ENCODE results near the gene TRIM14. TPM values are rescaled to one million over a fixed set of nuclear protein-coding genes. Genes with fewer than 3 reads are reported as not detected.

TRIM14 gene
- total and polyA plus RNA-seq, 2 donors (not counting 1 experiment from before 2014, with no cell fraction given): 22.5 to 23.9 TPM

DNA sequence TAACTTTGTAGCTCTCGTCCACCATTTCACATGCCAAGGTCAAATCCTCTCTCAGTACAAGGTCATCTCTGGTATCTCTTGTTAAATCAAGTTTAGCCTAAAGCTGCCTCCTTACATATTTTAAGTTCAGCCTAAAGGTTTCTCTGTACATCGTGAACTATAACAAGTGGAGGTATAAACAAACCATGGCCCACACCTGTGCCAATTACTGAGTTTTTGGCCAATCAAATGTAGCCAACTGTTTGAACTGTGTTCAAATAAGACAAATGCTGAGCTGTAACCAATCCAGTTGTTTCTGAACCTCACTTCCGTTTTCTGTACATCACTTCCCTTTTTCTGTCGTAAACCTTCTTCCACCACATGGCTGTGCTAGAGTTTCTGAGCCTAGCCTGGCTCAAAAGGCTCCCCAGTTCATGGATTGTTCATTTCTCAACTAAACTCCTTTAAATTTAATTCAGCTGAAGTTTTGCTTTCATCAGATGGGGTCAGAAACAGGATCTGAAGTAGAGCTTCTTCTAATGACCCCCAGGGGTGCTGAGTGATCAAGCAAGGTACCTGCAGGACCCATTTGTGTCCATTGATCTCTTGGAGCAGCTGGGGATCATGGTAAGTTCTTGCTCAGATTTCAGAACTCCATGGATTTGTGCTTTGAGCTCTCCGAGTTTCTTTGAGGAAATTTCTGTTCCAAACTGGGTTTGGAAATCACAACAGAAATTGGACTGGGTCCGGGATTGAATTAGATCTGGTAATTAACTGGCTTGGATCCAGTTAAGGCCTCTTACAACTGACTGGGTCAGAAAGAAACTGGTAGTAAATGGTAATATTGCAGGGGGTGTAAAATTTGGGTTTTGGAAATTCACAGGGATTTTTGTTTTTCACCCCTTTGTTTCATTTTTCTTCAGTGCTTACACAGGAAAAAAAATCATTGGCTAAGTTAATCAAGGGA lies 73.5 kb downstream of the TRIM14 start:
- peak overlapping the region; percentile 84 for H3K27ac Mint-ChIP-seq
- DNase-seq: peak; percentile 83
- peaks cover 0 to 18% (median 4%) of the 10 kb centered on the region in 3 donors for H3K9me3 ChIP-seq (ENCODE audit: control extremely low read depth in 1 of 3, control insufficient read depth in 2 of 3, insufficient read depth in 1 of 3, low read length in 2 of 3)
- H3K79me2 ChIP-seq (ENCODE audit: control insufficient read depth, insufficient read depth, low read length): peaks cover 28% of the 10 kb centered on the region
- H3K9ac ChIP-seq (ENCODE audit: low read length): peak overlapping the region; percentile 60
- TF ChIP-seq, protein P1, sequence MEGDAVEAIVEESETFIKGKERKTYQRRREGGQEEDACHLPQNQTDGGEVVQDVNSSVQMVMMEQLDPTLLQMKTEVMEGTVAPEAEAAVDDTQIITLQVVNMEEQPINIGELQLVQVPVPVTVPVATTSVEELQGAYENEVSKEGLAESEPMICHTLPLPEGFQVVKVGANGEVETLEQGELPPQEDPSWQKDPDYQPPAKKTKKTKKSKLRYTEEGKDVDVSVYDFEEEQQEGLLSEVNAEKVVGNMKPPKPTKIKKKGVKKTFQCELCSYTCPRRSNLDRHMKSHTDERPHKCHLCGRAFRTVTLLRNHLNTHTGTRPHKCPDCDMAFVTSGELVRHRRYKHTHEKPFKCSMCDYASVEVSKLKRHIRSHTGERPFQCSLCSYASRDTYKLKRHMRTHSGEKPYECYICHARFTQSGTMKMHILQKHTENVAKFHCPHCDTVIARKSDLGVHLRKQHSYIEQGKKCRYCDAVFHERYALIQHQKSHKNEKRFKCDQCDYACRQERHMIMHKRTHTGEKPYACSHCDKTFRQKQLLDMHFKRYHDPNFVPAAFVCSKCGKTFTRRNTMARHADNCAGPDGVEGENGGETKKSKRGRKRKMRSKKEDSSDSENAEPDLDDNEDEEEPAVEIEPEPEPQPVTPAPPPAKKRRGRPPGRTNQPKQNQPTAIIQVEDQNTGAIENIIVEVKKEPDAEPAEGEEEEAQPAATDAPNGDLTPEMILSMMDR (IDR thresholded peaks at IDR 0.05): peak; percentile 13
- TF ChIP-seq EZH2 (IDR thresholded peaks at IDR 0.05; ENCODE audit: borderline replicate concordance, insufficient read depth, low read depth, low read length, poor library complexity, severe bottlenecking): no peak
- H3K4me3 Mint-ChIP-seq: peak overlapping the region; percentile 63
- ATAC-seq (ENCODE audit: low read depth): peak; percentile 77
- ChIA-PET CTCF (interaction anchor here (0.6 to 5.0 kb wide), 9 partner anchors 8 to 210 kb away, joined by 3 to 34 read pairs (median 4); partner anchors contain the start of genes NANS, TBC1D2 and TRMO), POLR2A (interaction anchor here (0.6 to 1.7 kb wide), 5 partner anchors 11 to 211 kb away, joined by 4 to 6 read pairs (median 5); partner anchors contain the start of gene NANS)
- H3K27me3 ChIP-seq (replicated peaks in 1 of 4; ENCODE audit: control extremely low read depth in 1 of 4, control insufficient read depth in 3 of 4, insufficient read depth in 4 of 4, low read length in 3 of 4): no peaks in the 10 kb centered on the region
- H4K20me1 ChIP-seq (ENCODE audit: control insufficient read depth, insufficient read depth, low read length, poor library complexity, severe bottlenecking): no peaks in the 10 kb centered on the region
- peak overlapping the region; percentile 66 for H3K4me2 ChIP-seq (replicated peaks; ENCODE audit: low read depth, low read length, poor library complexity, severe bottlenecking)
- peak overlapping the region; percentile 74 for H2AFZ ChIP-seq (ENCODE audit: insufficient read depth, low read depth, low read length, poor library complexity, severe bottlenecking)
- peaks cover 3% of the 10 kb centered on the region for H3K9me3 Mint-ChIP-seq (ENCODE audit: insufficient read depth)
- peaks cover 33 to 35% of the 10 kb centered on the region in 2 donors for H3K4me1 ChIP-seq (ENCODE audit: control insufficient read depth in 2 of 2, insufficient read depth in 2 of 2, low read length in 2 of 2)
- no peaks in the 10 kb centered on the region for H3K27me3 Mint-ChIP-seq
- no peaks in the 10 kb centered on the region for H3K36me3 ChIP-seq (replicated peaks in 1 of 2; ENCODE audit: control extremely low read depth in 1 of 2, control insufficient read depth in 1 of 2, extremely low read depth in 1 of 2, insufficient read depth in 2 of 2, low read length in 1 of 2)
- peaks cover 39% of the 10 kb centered on the region for H3K4me1 Mint-ChIP-seq
- peak overlapping the region; percentile 56 to 80 for H3K27ac ChIP-seq (ENCODE audit: low read length in 2 of 2)
- intact Hi-C loops (cut with micrococcal nuclease): loop anchor here (1.0 kb wide), 3 partner anchors 11 to 210 kb away; partner anchors contain the start of genes NANS and TBC1D2
- H3K4me3 ChIP-seq (ENCODE audit: control extremely low read depth in 1 of 5, extremely low read depth in 1 of 5, insufficient read depth in 1 of 5, low read depth in 2 of 5, low read length in 4 of 5): peak overlapping the region; percentile 15 to 74 (median 48)
- WGBS (ENCODE audit: insufficient coverage): 31% methylated on average over 3 of the region's 6 CpGs

Measured in B cell (primary cell).